IPS DF 4.7 (cell line): ENCODE measurements around the gene ENTHD1.
"Not testable (repeated sequence)": the region's sequence is repeated elsewhere in the genome, so short reads cannot be mapped to it uniquely, and the experiment has no call there.

Source experiments
- DNase-seq: peaks from one replicate; pipeline ENCODE4 v3.0.0-alpha.2; 2013; ENCODE audit warnings: low spot score; ENCODE audit errors: extremely low read depth

Gene ENTHD1

DNA sequence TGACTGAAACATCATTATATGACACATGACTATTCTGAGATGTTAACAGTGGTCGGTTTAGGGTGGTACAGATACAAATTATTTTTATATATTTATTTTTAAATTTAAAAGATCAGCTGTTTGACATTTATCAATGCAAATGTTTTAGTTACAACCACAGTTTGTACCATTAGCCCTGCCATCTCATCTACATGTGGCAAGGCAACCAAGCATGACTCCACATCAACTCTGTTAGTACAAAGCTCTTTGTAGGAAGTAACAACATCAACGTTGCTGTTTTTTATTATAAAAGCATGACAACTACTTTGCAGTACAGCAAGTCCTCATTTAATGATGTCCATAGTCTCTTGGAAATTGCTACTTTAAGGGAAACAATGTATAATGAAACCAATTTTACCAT is 40.8 kb downstream of the ENTHD1 start:
- DNase-seq, result no peak

GRCh38 chr22:39851606-39852315 is 41.8 kb downstream of the ENTHD1 start:
- no peak for DNase-seq

- no peak for DNase-seq
Measured at GRCh38 chr22:39847477-39847876, 46.1 kb downstream of the ENTHD1 start.

GRCh38 chr22:39846539-39846938 is 47.0 kb downstream of the ENTHD1 start:
- DNase-seq, result not testable (repeated sequence)

DNA sequence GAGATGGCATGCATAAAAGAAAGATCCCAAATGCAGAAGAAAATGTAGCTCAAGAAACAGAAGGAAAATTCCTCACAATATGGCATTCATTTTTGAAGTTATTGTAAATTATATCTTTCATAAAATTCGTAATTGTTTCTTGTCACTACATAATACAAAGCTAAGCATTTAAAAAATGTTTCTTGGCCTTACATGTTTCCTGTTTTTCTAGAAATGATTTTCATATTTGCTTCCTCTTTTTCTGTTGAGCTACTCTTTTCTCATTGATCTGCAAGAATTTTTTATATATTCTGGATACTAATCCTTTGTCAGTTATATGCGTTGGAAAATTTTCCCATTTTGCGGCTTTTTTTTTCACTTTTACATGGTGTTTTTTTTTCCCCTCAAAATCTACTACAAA is 48.0 kb downstream of the ENTHD1 start:
- no peak for DNase-seq

DNA sequence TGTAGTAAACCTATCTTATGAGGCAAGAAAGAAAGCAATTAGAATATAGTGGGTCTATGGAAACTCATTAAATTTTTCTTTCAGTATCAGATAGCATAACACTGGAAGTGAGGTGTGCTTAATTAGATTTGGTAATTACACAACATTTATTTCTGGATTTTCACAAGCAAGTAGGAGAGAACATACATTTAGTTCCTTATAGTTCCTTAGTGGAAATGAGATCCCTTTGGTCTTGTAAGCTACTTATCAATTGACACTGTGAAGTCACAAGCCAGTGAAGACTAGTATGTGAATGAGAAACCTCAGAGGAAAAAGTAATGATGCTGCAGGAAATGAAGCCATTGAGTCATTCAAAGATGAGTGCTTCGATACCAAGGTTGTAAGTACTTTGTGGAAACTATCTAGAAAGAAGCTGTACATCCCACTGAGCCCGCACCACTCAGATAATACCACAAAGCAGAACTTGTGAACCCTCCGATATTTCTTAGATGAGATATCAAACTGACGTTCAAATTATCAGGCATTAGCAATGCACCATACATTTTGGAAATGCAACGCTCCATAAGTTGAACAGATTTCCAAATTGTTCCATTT is 53.5 kb downstream of the ENTHD1 start:
- no peak for DNase-seq

DNA sequence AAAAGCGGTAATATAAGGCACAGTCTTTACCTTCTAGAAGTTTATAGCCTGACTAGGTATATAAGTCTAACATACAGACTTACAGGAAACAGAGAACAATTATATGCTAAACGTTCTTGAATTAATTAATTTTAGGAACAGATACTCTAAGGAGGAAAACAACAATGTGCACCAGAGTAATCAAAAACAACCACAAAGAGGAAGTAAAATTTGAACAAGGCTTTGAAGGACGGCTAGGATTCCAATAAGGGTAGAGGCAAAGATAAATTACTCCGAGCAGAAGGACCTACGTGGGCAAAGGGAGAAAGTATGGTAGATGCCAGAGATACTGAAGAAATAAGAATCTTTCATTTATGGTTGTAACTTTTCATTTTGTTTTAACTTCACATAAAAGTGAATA is 54.4 kb downstream of the ENTHD1 start:
- DNase-seq, result no peak

GRCh38 chr22:39833610-39834009 is 60.0 kb downstream of the ENTHD1 start:
- DNase-seq, result no peak

DNA sequence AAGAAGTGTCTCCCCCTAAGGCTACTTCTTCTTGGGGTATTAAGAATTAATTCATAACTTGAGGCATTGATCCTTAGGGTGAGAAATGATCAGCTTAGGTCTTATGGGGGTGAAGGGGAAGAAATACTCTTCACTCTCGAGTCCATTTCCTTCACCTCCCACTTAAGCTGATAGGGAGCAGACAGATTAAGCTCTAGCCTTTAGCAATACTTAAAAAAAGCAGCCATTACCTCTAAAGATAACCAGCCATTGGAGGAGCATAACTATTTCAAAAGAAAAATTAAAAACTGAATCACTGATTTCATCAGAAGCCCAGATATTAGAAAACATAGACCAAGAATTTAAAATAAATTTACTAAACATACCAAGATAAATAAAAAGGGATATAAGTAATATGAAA is 60.5 kb downstream of the ENTHD1 start:
- DNase-seq, result no peak

GRCh38 chr22:39832627-39833074 is 60.9 kb downstream of the ENTHD1 start:
- no peak for DNase-seq

DNA sequence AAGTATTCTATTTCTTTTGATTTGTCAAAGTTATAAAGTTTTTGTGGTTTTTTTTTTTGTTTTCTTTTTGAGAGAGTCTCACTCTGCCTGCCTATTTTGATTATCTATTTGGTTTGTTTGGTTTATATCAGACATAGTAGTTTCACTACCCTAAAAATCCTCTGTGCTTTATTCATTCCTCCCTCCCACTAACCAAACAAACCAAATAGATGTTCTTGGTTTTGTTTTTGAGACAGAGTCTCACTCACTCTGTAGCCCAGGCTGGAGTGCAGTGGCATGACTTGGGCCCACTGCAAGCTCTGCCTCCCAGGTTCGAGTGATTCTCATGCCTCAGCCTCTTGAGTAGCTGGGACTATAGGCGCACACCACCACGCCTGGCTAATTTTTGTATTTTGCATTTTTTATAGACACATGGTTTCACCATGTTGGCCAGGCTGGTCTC is 67.9 kb downstream of the ENTHD1 start:
- DNase-seq, result no peak

- no peak for DNase-seq
Measured at GRCh38 chr22:39821008-39821407, 72.6 kb downstream of the ENTHD1 start.

- DNase-seq, result no peak
Measured at GRCh38 chr22:39820256-39820655, 73.3 kb downstream of the ENTHD1 start.

DNA sequence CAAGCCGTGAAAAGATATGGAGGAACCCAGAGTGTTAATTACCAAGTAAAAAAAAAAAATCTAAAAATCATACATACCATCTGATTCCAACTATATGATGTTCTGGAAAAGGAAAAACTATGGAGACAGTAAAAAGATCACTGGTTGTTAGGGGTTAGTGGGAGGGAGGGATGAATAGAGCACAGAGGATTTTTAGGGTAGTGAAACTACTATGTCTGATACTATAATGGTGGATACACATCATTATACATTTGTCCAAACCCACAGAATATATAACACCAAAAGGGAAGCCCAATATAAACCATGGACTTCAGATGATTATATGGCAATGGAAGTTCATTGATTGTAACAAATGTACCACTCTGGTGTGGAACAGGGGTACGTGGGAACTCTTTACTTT is 74.1 kb downstream of the ENTHD1 start:
- DNase-seq, result no peak

GRCh38 chr22:39818094-39818493 is 75.5 kb downstream of the ENTHD1 start:
- DNase-seq, result no peak

DNA sequence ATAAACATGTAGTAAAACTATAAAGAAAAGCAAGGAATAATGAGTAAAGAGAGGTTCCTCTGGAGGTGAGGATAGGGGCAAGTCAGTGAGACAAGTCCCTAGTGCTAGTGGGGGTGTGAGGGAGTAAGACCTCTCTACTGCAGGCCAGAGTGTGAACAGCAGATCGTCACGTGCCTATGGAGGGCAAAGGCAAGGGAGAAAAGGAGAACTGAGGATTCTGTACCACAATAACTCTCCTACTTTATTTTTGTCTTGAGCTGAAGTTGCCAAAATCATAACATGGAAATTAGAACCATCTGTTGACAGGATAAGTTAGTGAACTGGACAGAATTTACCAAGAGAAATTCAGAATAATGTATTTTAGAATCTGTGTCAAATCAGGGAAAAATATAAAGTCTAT is 77.6 kb downstream of the ENTHD1 start:
- no peak for DNase-seq

DNA sequence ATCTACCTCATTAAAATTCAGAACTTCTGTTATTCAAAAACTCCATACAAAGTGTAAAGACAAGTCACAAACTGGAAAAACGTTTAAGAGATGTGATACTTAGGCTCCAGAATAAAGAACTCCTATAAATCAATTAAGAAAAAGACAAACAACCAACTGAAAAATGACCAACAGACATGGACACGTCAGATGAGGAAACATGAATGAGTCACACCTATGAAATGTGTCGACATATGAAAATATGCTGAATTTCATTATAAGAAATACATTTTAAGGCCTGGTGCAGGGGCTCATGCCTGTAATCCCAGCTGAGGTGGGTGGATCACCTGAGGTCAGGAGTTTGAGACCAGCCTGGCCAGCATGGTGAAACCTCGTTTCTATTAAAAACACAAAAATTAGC is 78.7 kb downstream of the ENTHD1 start:
- no peak for DNase-seq

- no peak for DNase-seq
Measured at GRCh38 chr22:39809772-39810557, 83.6 kb downstream of the ENTHD1 start.

DNA sequence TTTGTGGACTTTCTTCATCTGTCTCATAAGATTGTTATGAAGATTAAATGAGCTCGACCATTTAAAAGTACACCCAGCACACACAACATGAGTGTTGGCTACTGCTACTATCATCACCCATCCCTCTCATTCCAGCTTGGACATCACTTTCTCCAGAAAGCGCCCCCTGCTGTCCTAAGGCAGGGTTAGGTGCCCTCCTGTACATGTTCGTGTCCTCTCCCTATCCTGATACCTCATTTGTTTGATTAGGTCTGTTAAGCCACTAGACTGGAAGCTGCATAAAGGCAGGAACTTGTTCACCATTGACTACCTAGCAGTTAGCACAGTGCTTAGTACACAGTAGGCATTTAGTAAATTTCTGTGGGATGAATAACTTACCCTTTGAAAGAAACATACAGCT is 85.5 kb downstream of the ENTHD1 start:
- DNase-seq, result peak; percentile 22

DNA sequence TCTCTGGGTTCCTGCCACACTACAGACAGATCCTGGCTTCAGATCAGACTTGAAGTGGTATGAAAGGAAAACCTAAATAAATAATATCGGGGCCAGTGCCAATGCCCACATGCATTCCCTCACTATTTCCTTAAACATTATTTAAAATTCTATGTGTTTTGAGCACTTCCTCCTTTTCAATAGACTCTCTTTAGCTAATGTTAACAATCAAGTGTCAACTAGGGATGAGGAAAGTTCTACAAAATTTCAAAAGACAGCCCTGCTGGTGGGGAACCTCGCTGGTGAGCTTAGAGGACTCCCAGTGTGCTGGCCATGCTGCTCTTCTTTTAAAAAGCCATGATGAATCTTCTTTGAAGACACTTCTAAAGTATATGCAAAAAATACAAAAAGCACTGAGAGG is 87.5 kb downstream of the ENTHD1 start:
- no peak for DNase-seq

DNA sequence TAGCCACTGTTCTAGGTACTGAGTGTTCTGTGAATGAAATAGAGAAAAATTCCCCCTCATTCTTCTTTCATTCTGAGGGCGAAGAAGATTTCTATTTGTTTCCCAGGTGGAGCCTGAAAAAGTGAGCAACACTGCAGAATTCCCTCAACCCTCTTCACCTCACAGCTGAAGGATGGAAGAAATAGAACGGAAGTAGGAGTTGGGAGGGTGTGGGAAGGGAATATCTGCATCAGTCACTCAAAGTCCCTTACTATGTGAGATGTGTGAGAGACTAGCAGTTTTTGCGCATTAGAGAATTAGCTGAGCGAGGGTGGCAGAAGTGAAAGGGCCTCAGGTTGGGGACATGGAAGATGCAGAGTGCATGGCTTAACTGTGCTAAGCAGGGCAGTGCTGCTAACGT is 88.4 kb downstream of the ENTHD1 start:
- no peak for DNase-seq

DNA sequence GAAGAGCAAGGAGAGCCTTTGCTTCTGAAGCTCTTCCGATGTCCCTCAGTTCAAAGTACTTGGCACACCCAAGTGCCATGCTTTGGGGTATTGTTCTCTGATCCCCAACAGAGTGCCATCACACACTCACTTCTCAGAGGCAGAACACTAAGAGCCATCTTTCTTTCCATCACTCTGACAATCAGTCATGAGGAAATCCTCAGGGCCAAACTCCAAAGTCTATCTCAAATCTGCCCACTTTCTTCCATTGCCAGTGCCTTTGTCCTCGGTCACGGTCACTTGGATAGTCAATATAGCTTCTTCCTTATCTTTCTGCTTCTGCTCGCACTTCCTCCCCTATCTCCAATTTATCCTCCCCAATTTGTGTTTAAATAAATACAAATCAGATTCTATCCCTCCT is 90.9 kb downstream of the ENTHD1 start:
- no peak for DNase-seq
